ENCODE measurements around the gene MYBPC1. TPM values are rescaled to one million over a fixed set of nuclear protein-coding genes. Genes with fewer than 3 reads are reported as not detected.

MYBPC1 gene
- total and polyA plus RNA-seq, 9 of the 15 experiments (the other 6 are each of a cell fraction or from before 2014, with no cell fraction given), result not detected

DNA sequence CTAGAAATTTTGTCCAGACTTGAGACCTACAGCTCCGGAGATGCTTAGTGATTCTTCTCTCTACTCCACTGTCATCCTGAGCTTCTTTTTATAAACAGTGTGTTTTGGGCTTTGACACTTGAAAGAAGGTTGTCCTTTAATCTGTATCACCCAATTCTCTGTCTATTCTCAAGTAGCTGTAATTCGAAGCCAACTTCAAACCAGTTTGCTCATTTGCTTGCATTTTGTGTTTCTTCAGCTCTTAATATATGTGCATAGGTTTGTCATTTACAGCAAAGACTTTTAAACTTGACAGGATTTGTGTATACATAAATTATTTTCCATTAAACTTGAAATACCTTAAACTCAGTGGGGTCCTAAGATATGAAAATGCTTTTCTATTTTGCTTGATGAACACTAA is 16.4 kb upstream of the MYBPC1 start:
- Histone ChIP-seq H2AFZ (ENCODE audit: low read depth, low read length) (no peak overlapping the region), H3K36me3 (ENCODE audit: control insufficient read depth, insufficient read depth, low read length) (no peaks in the 10 kb centered on the region), H3K27ac (ENCODE audit: extremely low read depth, low read depth, low read length) (no peak overlapping the region), H3K9me3 (replicated peaks; ENCODE audit: control insufficient read depth, insufficient read depth, low read depth, low read length) (no peaks in the 10 kb centered on the region), H3K79me2 (ENCODE audit: control insufficient read depth, insufficient read depth, low read length) (no peaks in the 10 kb centered on the region), H3K4me1 (replicated peaks in 1 of 2; ENCODE audit: control insufficient read depth in 2 of 2, insufficient read depth in 2 of 2, low read length in 2 of 2) (no peaks in the 10 kb centered on the region), H3K4me2 (ENCODE audit: insufficient read depth, low read length) (no peak overlapping the region), H3K27me3 (ENCODE audit: control insufficient read depth in 2 of 2, insufficient read depth in 2 of 2, low read length in 2 of 2) (peaks cover 0 to 8% of the 10 kb centered on the region in 2 experiments; a peak in 4 of 5 replicates), H3K9me1 (ENCODE audit: control insufficient read depth, insufficient read depth, low read length) (no peaks in the 10 kb centered on the region), H3K9ac (ENCODE audit: insufficient read depth in 1 of 2, low read depth in 2 of 2, low read length in 2 of 2) (no peak overlapping the region), H4K20me1 (replicated peaks; ENCODE audit: control insufficient read depth, insufficient read depth, low read length) (no peaks in the 10 kb centered on the region), H3K4me3 (no peak overlapping the region)
- intact Hi-C loops (cut with micrococcal nuclease), result loop anchor here (10.0 kb wide), 2 partner anchors 164 to 256 kb away; partner anchors contain the start of gene GNPTAB
- no TSS peak for BruUV-seq (replicated peaks)
- WGBS (ENCODE audit: insufficient coverage, low coverage, missing lambda C conversion rate), result 0% methylated on average over 2 of the region's 2 CpGs
- ChIA-PET POLR2A (no interaction called here), CTCF (ENCODE audit: low intra/inter-chr PET ratio) (no interaction called here)
- DNase-seq (ENCODE audit: extremely low read depth in 1 of 4, low spot score in 3 of 4) (no peak), ATAC-seq (no peak), FAIRE-seq (no peak)
- in situ Hi-C loops (cut with MboI), result no loop called here
- TF ChIP-seq SRF (CRISPR knock-in tag; IDR thresholded peaks at IDR 0.05), result no peak
- TF ChIP-seq ZNF143 (CRISPR knock-in tag; IDR thresholded peaks at IDR 0.05), result no peak
- no peak for TF ChIP-seq JUND (IDR thresholded peaks at IDR 0.05; ENCODE audit: borderline replicate concordance, low read depth, low read length)
- TF ChIP-seq JUND (tag; IDR thresholded peaks at IDR 0.05; ENCODE audit: borderline replicate concordance, low read depth, low read length), result no peak
- TF ChIP-seq PHB (CRISPR knock-in tag; IDR thresholded peaks at IDR 0.05), result no peak
- no peak for TF ChIP-seq BACH1 (tag; IDR thresholded peaks at IDR 0.05)
- no peak for TF ChIP-seq DNMT1 (IDR thresholded peaks at IDR 0.05)
- no peak for TF ChIP-seq RAD51 (IDR thresholded peaks at IDR 0.05; ENCODE audit: borderline replicate concordance, low read depth)
- no peak for TF ChIP-seq ARNT (IDR thresholded peaks at IDR 0.05)
- no peak for TF ChIP-seq REST (IDR thresholded peaks at IDR 0.05; ENCODE audit: borderline replicate concordance)
- TF ChIP-seq REST (CRISPR knock-in tag; IDR thresholded peaks at IDR 0.05; ENCODE audit: low read depth), result no peak

All from K562 (cell line).